K562 (cell line): ENCODE results near the gene ZNF213. TPM values are rescaled to one million over a fixed set of nuclear protein-coding genes. Genes with fewer than 3 reads are reported as not detected.
A peak's percentile ranks its signal among the peaks of the same experiment; 100 is the strongest.

Experiments
- BRF1 ChIP-seq: IDR thresholded peaks from 3 replicates; pipeline ENCODE4 v1.6.1; 2011; ENCODE audit warnings: borderline replicate concordance, mild to moderate bottlenecking; ENCODE audit not compliant: insufficient read length; ENCODE audit errors: extremely low read depth
- E4F1 ChIP-seq: fragments of 250-450 bp; sonication (Bioruptor Pico); IDR thresholded peaks from 2 replicates; pipeline ENCODE4 v1.5.0; 2021; ENCODE audit warnings: mild to moderate bottlenecking, borderline replicate concordance
- FOXM1 ChIP-seq, 2 experiments: fragments of 450-650 bp in 1 of 2; sonication (generic) in 1 of 2; formaldehyde crosslinking in 1 of 2; IDR thresholded peaks; 2 replicates each; pipeline versions ENCODE4 v1.6.1 to v1.9.0; 2017 to 2022; ENCODE audit warnings: low read depth in 2 of 2, mild to moderate bottlenecking in 2 of 2, missing genetic modification reagents in 1 of 2, moderate library complexity in 1 of 2
- GTF3C2 ChIP-seq: IDR thresholded peaks from 3 replicates; pipeline ENCODE4 v1.6.1; 2011; ENCODE audit warnings: borderline replicate concordance, mild to moderate bottlenecking, moderate library complexity; ENCODE audit not compliant: insufficient read length; ENCODE audit errors: extremely low read depth
- HMG20B ChIP-seq: fragments of 250-450 bp; sonication (Bioruptor Pico); IDR thresholded peaks from 2 replicates; pipeline ENCODE4 v1.5.0; 2021; ENCODE audit warnings: mild to moderate bottlenecking
- LCOR ChIP-seq: sonication (generic); formaldehyde crosslinking; IDR thresholded peaks from 2 replicates; pipeline ENCODE4 v1.8.0; 2022; ENCODE audit warnings: mild to moderate bottlenecking, missing genetic modification reagents
- MAX ChIP-seq: sonication (generic); formaldehyde crosslinking; IDR thresholded peaks from 2 replicates; pipeline ENCODE4 v1.9.0; 2022; ENCODE audit warnings: mild to moderate bottlenecking, missing genetic modification reagents
- NCOA2 ChIP-seq, 2 experiments: fragments of 450-650 bp; IDR thresholded peaks; 2 replicates each; pipeline ENCODE4 v1.6.1; 2018; ENCODE audit warnings: mild to moderate bottlenecking in 2 of 2, moderate library complexity in 1 of 2; ENCODE audit not compliant: partially characterized antibody in 2 of 2
- SUPT5H ChIP-seq: fragments of 450-650 bp; IDR thresholded peaks from 2 replicates; pipeline ENCODE4 v1.6.1; 2016
- TSC22D4 ChIP-seq: fragments of 450-650 bp; IDR thresholded peaks from 2 replicates; pipeline ENCODE4 v1.6.1; 2016; ENCODE audit warnings: missing genetic modification characterization, missing biosample characterization, control low read depth
- ZBTB17 ChIP-seq: fragments of 450-650 bp; formaldehyde crosslinking; IDR thresholded peaks from 2 replicates; pipeline ENCODE4 v1.4.0; 2020; ENCODE audit warnings: mild to moderate bottlenecking
- ZFX ChIP-seq: sonication (generic); formaldehyde crosslinking; IDR thresholded peaks from 2 replicates; pipeline ENCODE4 v1.8.0; 2022; ENCODE audit warnings: mild to moderate bottlenecking, missing genetic modification reagents, moderate library complexity
- ZNF140 ChIP-seq: fragments of 250-450 bp; sonication (Bioruptor Pico); IDR thresholded peaks from 2 replicates; pipeline ENCODE4 v1.8.0; 2021; ENCODE audit warnings: moderate library complexity, mild to moderate bottlenecking, inconsistent platforms
- ZNF395 ChIP-seq: fragments of 200-800 bp; sonication (Bioruptor generic); IDR thresholded peaks from 2 replicates; pipeline ENCODE4 v1.6.1; 2017; ENCODE audit warnings: missing genetic modification characterization, missing compliant biosample characterization
- ZNF444 ChIP-seq: fragments of 250-450 bp; sonication (Bioruptor Pico); IDR thresholded peaks from 2 replicates; pipeline ENCODE4 v1.4.0; 2020; ENCODE audit warnings: mild to moderate bottlenecking, moderate library complexity
- ZNF507 ChIP-seq: conservative IDR thresholded peaks from 2 replicates; pipeline ENCODE4 v1.6.1; 2017; ENCODE audit warnings: missing genetic modification characterization, missing compliant biosample characterization
- ZNF551 ChIP-seq: fragments of 250-450 bp; sonication (Bioruptor Pico); IDR thresholded peaks from 2 replicates; pipeline ENCODE4 v1.5.0; 2021; ENCODE audit warnings: mild to moderate bottlenecking, moderate library complexity
- ZNF57 ChIP-seq: fragments of 450-650 bp; formaldehyde crosslinking; IDR thresholded peaks from 2 replicates; pipeline ENCODE4 v1.4.0; 2020; ENCODE audit warnings: mild to moderate bottlenecking, moderate library complexity
- ZNF75A ChIP-seq: fragments of 450-650 bp; formaldehyde crosslinking; IDR thresholded peaks from 2 replicates; pipeline ENCODE4 v1.4.0; 2020; ENCODE audit warnings: mild to moderate bottlenecking
- ZNF830 ChIP-seq: fragments of 250-450 bp; sonication (Bioruptor Pico); IDR thresholded peaks from 2 replicates; pipeline ENCODE4 v1.5.0; 2021; ENCODE audit warnings: mild to moderate bottlenecking
- polyA plus RNA-seq, 8 experiments: library from polyadenylated mRNA; depleted of rRNA in 4 of 8; stranded (reverse) in 5 of 8; unstranded in 3 of 8; fragments of >200 nt; fragmentation: Nextera tagmentation in 2 of 8; fragmentation: Illumina TruSeq in 1 of 8; extraction: Ambion mirVana in 2 of 8; extraction: Trizol in 1 of 8; gene quantifications; 2 replicates each; pipeline versions ENCODE4 v1.2.1 to v1.2.3, GENCODE V29; 2011 to 2014; ENCODE audit warnings: inconsistent platforms in 1 of 8, missing spikeins in 1 of 8
- total RNA-seq, 7 experiments: library from RNA; depleted of rRNA in 6 of 7; stranded (reverse); fragments of >200 nt in 6 of 7; fragmentation: Illumina TruSeq in 2 of 7; extraction: Trizol in 2 of 7; gene quantifications; 2 replicates each; pipeline versions ENCODE4 v1.2.1 to v1.2.3, GENCODE V29; 2011 to 2021; ENCODE audit warnings: low replicate concordance in 1 of 7

ZNF213 gene
- total and polyA plus RNA-seq, 9 of the 15 experiments (the other 6 are each of a cell fraction or from before 2014, with no cell fraction given): 0.49 to 10.0 (median 1.8) TPM

GRCh38 chr16:3158510-3159314 lies 23.9 kb downstream of the ZNF213 start (continued):
- TF ChIP-seq LCOR (CRISPR knock-in tag) (no peak; the same call in 1 of the 2 replicates), ZNF551 (no peak), ZNF75A (CRISPR knock-in tag) (no peak), ZNF507 (tag) (no peak), ZNF444 (CRISPR knock-in tag) (no peak), FOXM1 (IDR thresholded peaks at IDR 0.05; ENCODE audit: low read depth) (no peak), FOXM1 (CRISPR knock-in tag; IDR thresholded peaks at IDR 0.05; ENCODE audit: low read depth) (no peak), SUPT5H (peak; percentile 68), NCOA2 (IDR thresholded peaks at IDR 0.05; ENCODE audit: partially characterized antibody in 2 of 2) (no peak), ZNF57 (no peak), ZFX (CRISPR knock-in tag) (peak; percentile 89), E4F1 (no peak), ZNF830 (no peak), ZBTB17 (CRISPR knock-in tag) (no peak), BRF1 (no peak), TSC22D4 (tag) (no peak), GTF3C2 (peak; percentile 93), ZNF140 (CRISPR knock-in tag) (no peak), ZNF395 (CRISPR knock-in tag) (no peak), HMG20B (CRISPR knock-in tag) (no peak), MAX (CRISPR knock-in tag) (no peak)
